Measurements from ENCODE around the gene TBKBP1.

TBKBP1 gene

GRCh38 chr17:47651704-47652103, 42.3 kb upstream of the TBKBP1 start:
- DNase-seq (ENCODE audit: low read depth in 2 of 2): no peak
- no peak for TF ChIP-seq CTCF (IDR thresholded peaks at IDR 0.05; ENCODE audit: low read depth, low read length)
- H3K4me3 ChIP-seq (replicated peaks in 1 of 2; ENCODE audit: low read depth in 2 of 2, low read length in 2 of 2): no peak overlapping the region

GRCh38 chr17:47652570-47652969, 41.4 kb upstream of the TBKBP1 start:
- DNase-seq (ENCODE audit: low read depth in 2 of 2): peak; percentile 26 to 27
- H3K4me3 ChIP-seq (replicated peaks in 1 of 2; ENCODE audit: low read depth in 2 of 2, low read length in 2 of 2): no peak overlapping the region
- no peak for TF ChIP-seq CTCF (IDR thresholded peaks at IDR 0.05; ENCODE audit: low read depth, low read length)

- TF ChIP-seq CTCF (IDR thresholded peaks at IDR 0.05; ENCODE audit: low read depth, low read length): no peak
- no peak for DNase-seq (ENCODE audit: low read depth in 2 of 2)
- H3K4me3 ChIP-seq (replicated peaks in 1 of 2; ENCODE audit: low read depth in 2 of 2, low read length in 2 of 2): no peak overlapping the region
Observed at GRCh38 chr17:47653442-47653841, 40.5 kb upstream of the TBKBP1 start.

- no peak overlapping the region for H3K4me3 ChIP-seq (replicated peaks in 1 of 2; ENCODE audit: low read depth in 2 of 2, low read length in 2 of 2)
- DNase-seq (ENCODE audit: low read depth in 2 of 2): peak in 1 of 2 donors; percentile 7
- TF ChIP-seq CTCF (IDR thresholded peaks at IDR 0.05; ENCODE audit: low read depth, low read length): no peak
Observed at GRCh38 chr17:47654991-47655390, 39.0 kb upstream of the TBKBP1 start.

- no peak overlapping the region for H3K4me3 ChIP-seq (replicated peaks in 1 of 2; ENCODE audit: low read depth in 2 of 2, low read length in 2 of 2)
- no peak for DNase-seq (ENCODE audit: low read depth in 2 of 2)
Observed at GRCh38 chr17:47660064-47660492, 33.9 kb upstream of the TBKBP1 start.

GRCh38 chr17:47663912-47664623, 29.9 kb upstream of the TBKBP1 start:
- peak; percentile 71 to 75 for DNase-seq (ENCODE audit: low read depth in 2 of 2)
- H3K4me3 ChIP-seq (replicated peaks in 1 of 2; ENCODE audit: low read depth in 2 of 2, low read length in 2 of 2): no peak overlapping the region
- peak; percentile 68 for TF ChIP-seq CTCF (IDR thresholded peaks at IDR 0.05; ENCODE audit: low read depth, low read length)

More at GRCh38 chr17:47660064-47660492, 33.9 kb upstream of the TBKBP1 start:
- no peak for TF ChIP-seq CTCF (IDR thresholded peaks at IDR 0.05; ENCODE audit: low read depth, low read length)

- TF ChIP-seq CTCF (IDR thresholded peaks at IDR 0.05; ENCODE audit: low read depth, low read length): no peak
- DNase-seq (ENCODE audit: low read depth in 2 of 2): no peak
- no peak overlapping the region for H3K4me3 ChIP-seq (replicated peaks in 1 of 2; ENCODE audit: low read depth in 2 of 2, low read length in 2 of 2)
Observed at GRCh38 chr17:47664624-47664941, 29.4 kb upstream of the TBKBP1 start.
